Mesendoderm (in vitro differentiated cells): Measurements from ENCODE around the gene CLSTN1.
A peak's percentile ranks its signal among the peaks of the same experiment; 100 is the strongest.

Experiments used
- DNase-seq: peaks from one replicate; pipeline ENCODE4 v3.0.0; 2013
- H2AK5ac ChIP-seq: 2 replicates; pipeline ENCODE4 v1.6.1; 2013; ENCODE audit warnings: low read length, inconsistent platforms
- H2BK120ac ChIP-seq: 2 replicates; pipeline ENCODE4 v1.6.1; 2013; ENCODE audit warnings: low read depth, mild to moderate bottlenecking, low read length, moderate library complexity, mixed read lengths
- H2BK15ac ChIP-seq: replicated peaks from 2 replicates; pipeline ENCODE4 v1.6.1; 2013; ENCODE audit warnings: low read depth, mild to moderate bottlenecking, moderate library complexity
- H2BK5ac ChIP-seq: 2 replicates; pipeline ENCODE4 v1.6.1; 2013; ENCODE audit warnings: low read length, inconsistent platforms
- H3K18ac ChIP-seq: 2 replicates; pipeline ENCODE4 v1.6.1; 2013; ENCODE audit warnings: mild to moderate bottlenecking, low read length, mixed read lengths
- H3K23ac ChIP-seq: one replicate; pipeline ENCODE4 v1.6.1; 2013; ENCODE audit warnings: low read length
- H3K27ac ChIP-seq: 2 replicates; pipeline ENCODE4 v1.5.1; 2013; ENCODE audit warnings: low read depth, mild to moderate bottlenecking, inconsistent platforms, low read length, moderate library complexity
- H3K27me3 ChIP-seq: 2 replicates; pipeline ENCODE4 v1.6.1; 2013; ENCODE audit warnings: low read length, control low read depth, mild to moderate bottlenecking, inconsistent platforms; ENCODE audit not compliant: insufficient read depth, poor library complexity
- H3K36me3 ChIP-seq: 2 replicates; pipeline ENCODE4 v1.6.1; 2013; ENCODE audit warnings: low read length, inconsistent platforms; ENCODE audit not compliant: control insufficient read depth, insufficient read depth
- H3K4ac ChIP-seq: one replicate; pipeline ENCODE4 v1.6.1; 2013; ENCODE audit warnings: low read depth, mild to moderate bottlenecking, low read length, moderate library complexity
- H3K4me1 ChIP-seq: 2 replicates; pipeline ENCODE4 v1.6.1; 2013; ENCODE audit warnings: low read depth, low read length, inconsistent platforms; ENCODE audit not compliant: control insufficient read depth
- H3K4me2 ChIP-seq: 2 replicates; pipeline ENCODE4 v1.6.1; 2013; ENCODE audit warnings: low read length
- H3K4me3 ChIP-seq: 2 replicates; pipeline ENCODE4 v1.5.1; 2013; ENCODE audit warnings: mild to moderate bottlenecking, low read length
- H3K56ac ChIP-seq: one replicate; pipeline ENCODE4 v1.6.1; 2013; ENCODE audit warnings: low read length
- H3K79me1 ChIP-seq: 2 replicates; pipeline ENCODE4 v1.6.1; 2013; ENCODE audit warnings: low read length, inconsistent platforms
- H3K79me2 ChIP-seq: 2 replicates; pipeline ENCODE4 v1.6.1; 2013; ENCODE audit warnings: mild to moderate bottlenecking, low read length; ENCODE audit not compliant: control insufficient read depth, insufficient read depth
- H3K9ac ChIP-seq: 2 replicates; pipeline ENCODE4 v1.6.1; 2013; ENCODE audit warnings: low read length, inconsistent platforms
- H4K5ac ChIP-seq: one replicate; pipeline ENCODE4 v1.6.1; 2013; ENCODE audit warnings: low read length
- H4K8ac ChIP-seq: one replicate; pipeline ENCODE4 v1.6.1; 2013; ENCODE audit warnings: low read depth, mild to moderate bottlenecking, control low read depth, low read length, moderate library complexity
- WGBS: extraction: QIAGEN DNeasy Blood & Tissue Kit; methylation state at CpG from one replicate; pipeline ENCODE4 v1.1.7; 2013; ENCODE audit warnings: low lambda C conversion rate, missing lambda C conversion rate; ENCODE audit not compliant: insufficient coverage; ENCODE audit errors: extremely low coverage; 5-methylcytosine and 5-hydroxymethylcytosine counted together

CLSTN1 gene

GRCh38 chr1:9870572-9870971 is 46.8 kb upstream of the CLSTN1 start:
- Histone ChIP-seq H2BK5ac (no peak overlapping the region), H3K27ac (no peak overlapping the region), H3K4me3 (no peak overlapping the region), H3K27me3 (no peaks in the 10 kb centered on the region), H4K5ac (no peak overlapping the region), H2BK15ac (no peak overlapping the region), H3K56ac (no peak overlapping the region), H3K79me2 (no peaks in the 10 kb centered on the region), H3K79me1 (no peaks in the 10 kb centered on the region), H3K9ac (no peak overlapping the region), H2BK120ac (no peak overlapping the region), H3K4me1 (no peaks in the 10 kb centered on the region), H3K4me2 (no peak overlapping the region), H3K4ac (no peak overlapping the region), H3K23ac (no peak overlapping the region), H3K18ac (no peak overlapping the region), H4K8ac (no peak overlapping the region), H2AK5ac (no peak overlapping the region), H3K36me3 (no peaks in the 10 kb centered on the region)
- WGBS = no CpG with 5 or more reads among the region's 4 CpGs
- DNase-seq = no peak

DNA sequence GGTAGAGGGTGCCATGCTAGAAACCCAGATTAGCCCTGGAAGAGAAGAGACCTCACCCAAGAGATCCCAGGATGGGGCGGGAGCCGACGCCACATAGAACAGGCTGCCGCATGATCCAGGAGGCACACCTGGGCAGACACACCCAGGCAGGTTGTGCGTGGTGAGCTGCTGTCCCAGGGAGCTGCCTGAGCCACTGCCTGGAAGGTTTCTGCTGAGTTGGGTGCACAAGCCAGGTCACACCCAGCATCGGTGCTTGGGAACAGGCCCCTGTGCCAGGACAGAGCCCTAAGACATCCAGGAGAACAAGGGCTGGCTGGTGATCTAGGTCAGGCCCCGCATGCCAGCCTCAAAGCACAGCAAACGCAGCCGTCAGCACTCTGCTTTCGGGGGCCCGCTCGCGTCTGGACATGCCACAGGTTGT is 46.1 kb upstream of the CLSTN1 start:
- Histone ChIP-seq H2BK5ac (no peak overlapping the region), H3K4me2 (no peak overlapping the region), H2BK15ac (no peak overlapping the region), H3K9ac (no peak overlapping the region), H4K5ac (no peak overlapping the region), H3K4me3 (no peak overlapping the region), H3K4ac (no peak overlapping the region), H3K4me1 (no peaks in the 10 kb centered on the region), H2AK5ac (no peak overlapping the region), H3K79me2 (no peaks in the 10 kb centered on the region), H3K27ac (no peak overlapping the region), H3K56ac (no peak overlapping the region), H3K36me3 (no peaks in the 10 kb centered on the region), H2BK120ac (no peak overlapping the region), H3K79me1 (no peaks in the 10 kb centered on the region), H3K23ac (no peak overlapping the region), H3K27me3 (no peaks in the 10 kb centered on the region), H3K18ac (no peak overlapping the region), H4K8ac (no peak overlapping the region)
- no peak for DNase-seq
- WGBS = no CpG with 5 or more reads among the region's 13 CpGs

DNA sequence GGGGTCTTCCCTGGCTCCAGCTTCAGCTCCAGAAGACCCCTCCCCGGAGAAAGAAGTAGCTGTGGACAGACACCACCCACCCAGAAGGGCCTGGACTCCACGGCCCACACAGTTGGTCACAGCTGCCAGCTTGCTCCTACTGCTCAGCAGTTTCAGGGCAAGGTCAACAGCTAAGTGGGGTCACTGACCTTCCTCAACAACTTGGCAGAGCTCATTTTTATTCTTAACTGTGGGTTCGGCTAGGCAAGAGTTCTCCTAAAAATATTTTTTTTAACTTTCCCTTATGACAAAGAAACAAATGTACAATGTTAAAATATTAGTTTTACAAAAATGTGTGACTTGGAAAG is 44.5 kb upstream of the CLSTN1 start:
- no peak overlapping the region for H3K9ac ChIP-seq
- no peak overlapping the region for H3K23ac ChIP-seq
- no peak overlapping the region for H3K4ac ChIP-seq
- H2BK15ac ChIP-seq = no peak overlapping the region
- H2BK5ac ChIP-seq = no peak overlapping the region
- H2BK120ac ChIP-seq = no peak overlapping the region
- H3K79me1 ChIP-seq = no peaks in the 10 kb centered on the region
- WGBS = no CpG with 5 or more reads among the region's 3 CpGs
- no peak overlapping the region for H3K4me2 ChIP-seq
- H4K5ac ChIP-seq = no peak overlapping the region
- H3K4me3 ChIP-seq = no peak overlapping the region
- H3K18ac ChIP-seq = no peak overlapping the region
- H2AK5ac ChIP-seq = no peak overlapping the region
- H3K27ac ChIP-seq = no peak overlapping the region
- H3K79me2 ChIP-seq = no peaks in the 10 kb centered on the region
- H3K56ac ChIP-seq = no peak overlapping the region
- H4K8ac ChIP-seq = no peak overlapping the region
- no peaks in the 10 kb centered on the region for H3K4me1 ChIP-seq
- no peaks in the 10 kb centered on the region for H3K27me3 ChIP-seq
- no peaks in the 10 kb centered on the region for H3K36me3 ChIP-seq
- no peak for DNase-seq

DNA sequence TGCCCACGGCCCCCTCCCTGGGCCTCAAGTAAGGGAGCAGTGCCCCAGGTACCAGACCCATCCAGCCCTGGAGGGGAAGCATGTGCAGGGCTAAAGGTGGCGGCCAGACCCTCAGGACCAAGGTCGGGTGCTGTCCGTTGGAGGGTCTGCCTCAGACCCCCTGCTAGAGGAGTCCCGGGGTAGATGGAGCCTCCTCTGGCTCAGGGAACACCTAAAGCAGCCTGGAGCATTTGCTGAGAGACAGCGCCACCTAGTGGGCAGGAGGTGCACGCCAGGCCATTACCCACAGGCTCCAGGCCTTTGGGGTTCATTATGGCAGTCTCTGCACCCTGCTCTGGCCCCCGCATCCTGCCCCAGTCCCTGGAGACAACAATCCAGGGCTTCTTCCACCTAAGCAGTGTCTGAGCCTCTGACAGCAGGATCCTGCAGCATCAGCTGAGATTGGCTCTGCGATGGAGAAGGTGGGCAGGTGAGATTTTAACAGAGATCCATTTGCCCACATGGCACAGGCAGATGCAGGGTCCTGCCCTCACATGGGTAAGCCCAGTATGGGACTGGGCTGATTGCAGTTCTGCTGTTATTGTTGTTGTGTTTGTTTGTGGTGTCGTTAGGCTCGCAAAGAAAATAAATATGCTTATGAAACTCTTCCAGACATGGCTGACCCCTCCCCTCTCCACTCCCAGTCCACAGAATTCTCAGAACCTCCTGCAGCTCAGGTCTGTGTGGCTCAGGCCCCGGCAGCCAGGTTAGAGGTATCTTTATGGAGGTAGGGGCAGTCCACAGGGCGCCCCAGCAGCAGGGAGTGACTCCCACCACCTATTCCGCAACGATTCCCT is 43.9 kb upstream of the CLSTN1 start:
- Histone ChIP-seq H3K36me3 (no peaks in the 10 kb centered on the region), H3K4ac (no peak overlapping the region), H2BK120ac (no peak overlapping the region), H3K56ac (no peak overlapping the region), H3K9ac (no peak overlapping the region), H3K4me3 (no peak overlapping the region), H3K27me3 (no peaks in the 10 kb centered on the region), H4K5ac (no peak overlapping the region), H2BK5ac (no peak overlapping the region), H2AK5ac (no peak overlapping the region), H3K23ac (no peak overlapping the region), H3K4me2 (no peak overlapping the region), H2BK15ac (no peak overlapping the region), H3K79me2 (no peaks in the 10 kb centered on the region), H3K4me1 (no peaks in the 10 kb centered on the region), H3K79me1 (no peaks in the 10 kb centered on the region), H4K8ac (no peak overlapping the region), H3K18ac (no peak overlapping the region), H3K27ac (no peak overlapping the region)
- peak; percentile 71 for DNase-seq
- no CpG with 5 or more reads among the region's 15 CpGs for WGBS

DNA sequence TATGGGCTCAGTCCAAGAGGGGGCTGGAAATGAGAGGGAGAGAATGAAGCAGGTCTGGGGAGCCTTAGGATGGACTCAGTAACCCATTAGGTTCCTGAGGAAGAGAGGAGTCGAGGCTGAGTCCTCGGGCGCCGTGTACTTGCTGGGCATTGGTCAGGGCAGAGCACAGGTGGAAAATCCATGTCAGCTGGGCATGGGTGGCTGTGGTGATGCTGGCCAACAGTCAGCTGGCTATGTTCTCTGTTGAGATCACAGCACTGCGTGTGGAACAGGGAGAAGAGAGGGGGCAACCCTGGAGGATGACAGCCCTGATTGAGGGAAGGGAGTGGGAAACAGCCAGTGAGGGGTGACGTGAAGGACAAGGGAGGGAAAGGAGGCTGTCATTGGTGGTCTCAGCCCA is 43.1 kb upstream of the CLSTN1 start:
- no peak overlapping the region for H3K27ac ChIP-seq
- no peak overlapping the region for H2BK120ac ChIP-seq
- no peaks in the 10 kb centered on the region for H3K79me1 ChIP-seq
- H3K18ac ChIP-seq = no peak overlapping the region
- H4K5ac ChIP-seq = no peak overlapping the region
- no peaks in the 10 kb centered on the region for H3K36me3 ChIP-seq
- no peaks in the 10 kb centered on the region for H3K4me1 ChIP-seq
- H3K27me3 ChIP-seq = no peaks in the 10 kb centered on the region
- H4K8ac ChIP-seq = no peak overlapping the region
- DNase-seq = no peak
- H3K9ac ChIP-seq = no peak overlapping the region
- H3K79me2 ChIP-seq = no peaks in the 10 kb centered on the region
- no peak overlapping the region for H2BK5ac ChIP-seq
- H2AK5ac ChIP-seq = no peak overlapping the region
- H3K4ac ChIP-seq = no peak overlapping the region
- H3K56ac ChIP-seq = no peak overlapping the region
- H3K4me3 ChIP-seq = no peak overlapping the region
- no peak overlapping the region for H3K23ac ChIP-seq
- whole genome bisulfite sequencing = no CpG with 5 or more reads among the region's 6 CpGs
- no peak overlapping the region for H3K4me2 ChIP-seq
- H2BK15ac ChIP-seq = no peak overlapping the region

- Histone ChIP-seq H3K4ac (no peak overlapping the region), H3K18ac (no peak overlapping the region), H2AK5ac (no peak overlapping the region), H3K79me2 (no peaks in the 10 kb centered on the region), H2BK15ac (no peak overlapping the region), H4K5ac (no peak overlapping the region), H3K27me3 (no peaks in the 10 kb centered on the region), H3K4me3 (no peak overlapping the region), H3K79me1 (no peaks in the 10 kb centered on the region), H4K8ac (no peak overlapping the region), H3K56ac (no peak overlapping the region), H3K27ac (no peak overlapping the region), H3K4me1 (no peaks in the 10 kb centered on the region), H3K9ac (no peak overlapping the region), H2BK120ac (no peak overlapping the region), H3K23ac (no peak overlapping the region), H3K4me2 (no peak overlapping the region), H3K36me3 (no peaks in the 10 kb centered on the region), H2BK5ac (no peak overlapping the region)
- DNase-seq = no peak
- WGBS = no CpG with 5 or more reads among the region's 2 CpGs
These were observed 42.0 kb upstream of the CLSTN1 start for GRCh38 chr1:9865724-9866123.
